22Rv1 (cell line): ENCODE data around the gene KCNQ1.

Experiments used
- ZFX ChIP-seq: fragments of 450-650 bp; IDR thresholded peaks from 2 replicates; pipeline ENCODE4 v1.6.1; 2017; ENCODE audit warnings: antibody characterized with exemption, borderline replicate concordance
- TF ChIP-seq, protein P1 (sequence below): fragments of 450-650 bp; IDR thresholded peaks from 2 replicates; pipeline ENCODE4 v1.5.1; 2017; ENCODE audit warnings: mild to moderate bottlenecking

DNA sequence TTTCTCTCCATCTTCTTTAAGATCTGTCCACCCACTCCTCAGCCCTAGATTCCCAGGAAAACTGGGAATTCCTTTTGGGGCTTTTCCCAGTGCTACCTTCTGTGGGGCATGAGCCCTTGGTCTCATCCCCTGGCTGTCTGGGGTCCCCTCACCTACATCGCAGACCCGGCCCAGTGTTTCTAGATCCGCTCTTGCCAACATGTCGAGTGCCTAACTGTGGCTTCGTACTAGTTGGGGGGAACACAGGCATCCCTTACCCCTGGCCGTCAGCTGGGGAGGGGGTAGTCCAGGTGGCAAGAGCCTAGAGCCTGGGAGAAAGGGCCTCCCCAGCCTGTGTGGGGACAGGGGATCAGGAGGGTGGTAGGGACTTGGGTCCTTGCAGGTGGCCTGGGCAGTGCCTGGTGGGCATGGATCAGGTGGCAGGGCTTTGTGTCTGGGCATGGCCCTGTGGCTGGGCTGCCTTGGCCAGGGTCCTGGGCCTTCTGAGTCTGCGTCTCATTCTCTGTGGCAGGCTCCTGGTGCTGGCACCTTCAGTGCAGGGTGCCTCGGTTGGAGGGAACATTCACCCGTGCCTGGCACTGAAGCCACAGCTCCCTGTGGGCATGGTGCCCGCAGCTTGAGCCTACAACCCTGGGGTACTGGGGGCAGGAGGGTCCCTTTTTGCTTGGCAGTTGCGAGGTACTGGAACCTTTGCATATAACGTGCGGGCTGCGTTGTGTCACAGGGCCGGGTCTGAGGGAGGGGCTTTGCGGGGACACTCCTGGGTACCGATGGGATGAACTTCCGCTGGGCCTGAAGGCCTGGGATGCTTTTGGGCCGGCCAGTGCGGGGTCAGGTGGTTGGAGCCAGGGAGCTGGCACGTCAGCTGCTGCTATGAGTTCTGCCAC, 4.1 kb downstream of the KCNQ1 start:
- TF ChIP-seq, protein P1, sequence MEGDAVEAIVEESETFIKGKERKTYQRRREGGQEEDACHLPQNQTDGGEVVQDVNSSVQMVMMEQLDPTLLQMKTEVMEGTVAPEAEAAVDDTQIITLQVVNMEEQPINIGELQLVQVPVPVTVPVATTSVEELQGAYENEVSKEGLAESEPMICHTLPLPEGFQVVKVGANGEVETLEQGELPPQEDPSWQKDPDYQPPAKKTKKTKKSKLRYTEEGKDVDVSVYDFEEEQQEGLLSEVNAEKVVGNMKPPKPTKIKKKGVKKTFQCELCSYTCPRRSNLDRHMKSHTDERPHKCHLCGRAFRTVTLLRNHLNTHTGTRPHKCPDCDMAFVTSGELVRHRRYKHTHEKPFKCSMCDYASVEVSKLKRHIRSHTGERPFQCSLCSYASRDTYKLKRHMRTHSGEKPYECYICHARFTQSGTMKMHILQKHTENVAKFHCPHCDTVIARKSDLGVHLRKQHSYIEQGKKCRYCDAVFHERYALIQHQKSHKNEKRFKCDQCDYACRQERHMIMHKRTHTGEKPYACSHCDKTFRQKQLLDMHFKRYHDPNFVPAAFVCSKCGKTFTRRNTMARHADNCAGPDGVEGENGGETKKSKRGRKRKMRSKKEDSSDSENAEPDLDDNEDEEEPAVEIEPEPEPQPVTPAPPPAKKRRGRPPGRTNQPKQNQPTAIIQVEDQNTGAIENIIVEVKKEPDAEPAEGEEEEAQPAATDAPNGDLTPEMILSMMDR = no peak
- TF ChIP-seq ZFX = no peak
